Bronchial epithelial cell (primary cell): Measurements from ENCODE around the gene GAS2. TPM values are rescaled to one million over a fixed set of nuclear protein-coding genes. Genes with fewer than 3 reads are reported as not detected.
"Not testable (repeated sequence)": the region's sequence is repeated elsewhere in the genome, so short reads cannot be mapped to it uniquely, and the experiment has no call there.

Experiments
- DNase-seq: peaks from one replicate; pipeline ENCODE4 v3.0.0-alpha.2; 2010; ENCODE audit warnings: low read depth
- FAIRE-seq: peaks from 2 replicates; lab custom pipeline; 2011; peaks lifted over from hg19 to GRCh38; lab: Jason Lieb, UNC
- H3K27me3 ChIP-seq: 2 replicates; pipeline ENCODE4 v1.5.1; 2011; ENCODE audit warnings: low read length; ENCODE audit not compliant: control insufficient read depth, insufficient read depth
- H3K36me3 ChIP-seq: 2 replicates; pipeline ENCODE4 v1.5.1; 2011; ENCODE audit warnings: low read length; ENCODE audit not compliant: control insufficient read depth, insufficient read depth
- H3K4me3 ChIP-seq: 2 replicates; pipeline ENCODE4 v1.5.1; 2011; ENCODE audit warnings: mild to moderate bottlenecking, low read depth, low read length, control low read depth
- total RNA-seq: library from RNA; depleted of rRNA; stranded (reverse); fragments of >200 nt; gene quantifications from 2 replicates; pipeline ENCODE4 v1.2.1, GENCODE V29; 2014
- TF ChIP-seq, protein P1 (sequence below): IDR thresholded peaks from 2 replicates; pipeline ENCODE4 v1.5.1; 2011; ENCODE audit warnings: mild to moderate bottlenecking, moderate library complexity, low read length, control low read depth, inconsistent platforms; ENCODE audit not compliant: insufficient read depth, severe bottlenecking

The GAS2 gene
- total RNA-seq, 1 donor from 2014 or later: 1.1 TPM

DNA sequence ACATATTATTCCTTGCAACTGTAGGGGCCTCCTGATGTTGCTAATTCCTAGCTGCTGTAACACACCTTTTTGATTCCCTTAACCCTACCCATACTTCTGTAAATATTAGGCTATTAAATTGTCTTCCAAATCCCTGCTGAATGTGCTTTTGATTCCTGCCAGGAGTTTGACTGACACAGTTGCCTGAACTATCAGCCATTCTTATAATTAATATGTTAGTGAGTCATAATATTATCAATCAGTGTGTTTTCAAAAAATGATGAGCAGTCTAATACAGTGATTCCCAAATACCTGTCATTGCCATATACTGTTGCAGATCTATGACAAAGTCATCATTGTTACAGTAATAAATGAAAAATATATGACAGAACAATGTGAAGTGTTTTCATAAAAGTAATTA is 24.9 kb upstream of the GAS2 start:
- Histone ChIP-seq H3K4me3 (no peak overlapping the region), H3K27me3 (no peaks in the 10 kb centered on the region), H3K36me3 (no peaks in the 10 kb centered on the region)
- DNase-seq (no peak), FAIRE-seq (no peak)
- TF ChIP-seq, protein P1, sequence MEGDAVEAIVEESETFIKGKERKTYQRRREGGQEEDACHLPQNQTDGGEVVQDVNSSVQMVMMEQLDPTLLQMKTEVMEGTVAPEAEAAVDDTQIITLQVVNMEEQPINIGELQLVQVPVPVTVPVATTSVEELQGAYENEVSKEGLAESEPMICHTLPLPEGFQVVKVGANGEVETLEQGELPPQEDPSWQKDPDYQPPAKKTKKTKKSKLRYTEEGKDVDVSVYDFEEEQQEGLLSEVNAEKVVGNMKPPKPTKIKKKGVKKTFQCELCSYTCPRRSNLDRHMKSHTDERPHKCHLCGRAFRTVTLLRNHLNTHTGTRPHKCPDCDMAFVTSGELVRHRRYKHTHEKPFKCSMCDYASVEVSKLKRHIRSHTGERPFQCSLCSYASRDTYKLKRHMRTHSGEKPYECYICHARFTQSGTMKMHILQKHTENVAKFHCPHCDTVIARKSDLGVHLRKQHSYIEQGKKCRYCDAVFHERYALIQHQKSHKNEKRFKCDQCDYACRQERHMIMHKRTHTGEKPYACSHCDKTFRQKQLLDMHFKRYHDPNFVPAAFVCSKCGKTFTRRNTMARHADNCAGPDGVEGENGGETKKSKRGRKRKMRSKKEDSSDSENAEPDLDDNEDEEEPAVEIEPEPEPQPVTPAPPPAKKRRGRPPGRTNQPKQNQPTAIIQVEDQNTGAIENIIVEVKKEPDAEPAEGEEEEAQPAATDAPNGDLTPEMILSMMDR: no peak

DNA sequence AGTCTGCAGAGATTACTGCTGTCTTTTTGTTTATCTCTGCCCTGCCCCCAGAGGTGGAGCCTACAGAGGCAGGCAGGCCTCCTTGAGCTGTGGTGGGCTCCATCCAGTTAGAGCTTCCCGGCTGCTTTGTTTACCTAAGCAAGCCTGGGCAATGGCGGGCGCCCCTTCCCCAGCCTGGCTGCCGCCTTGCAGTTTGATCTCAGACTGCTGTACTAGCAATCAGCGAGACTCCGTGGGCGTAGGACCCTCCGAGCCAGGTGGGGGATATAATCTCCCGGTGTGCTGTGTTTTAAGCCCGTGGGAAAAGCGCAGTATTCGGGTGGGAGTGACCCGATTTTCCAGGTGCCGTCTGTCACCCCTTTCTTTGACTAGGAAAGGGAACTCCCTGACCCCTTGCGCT is 14.1 kb upstream of the GAS2 start:
- DNase-seq, FAIRE-seq, H3K36me3 ChIP-seq, H3K4me3 ChIP-seq, H3K27me3 ChIP-seq: not testable (repeated sequence)

DNA sequence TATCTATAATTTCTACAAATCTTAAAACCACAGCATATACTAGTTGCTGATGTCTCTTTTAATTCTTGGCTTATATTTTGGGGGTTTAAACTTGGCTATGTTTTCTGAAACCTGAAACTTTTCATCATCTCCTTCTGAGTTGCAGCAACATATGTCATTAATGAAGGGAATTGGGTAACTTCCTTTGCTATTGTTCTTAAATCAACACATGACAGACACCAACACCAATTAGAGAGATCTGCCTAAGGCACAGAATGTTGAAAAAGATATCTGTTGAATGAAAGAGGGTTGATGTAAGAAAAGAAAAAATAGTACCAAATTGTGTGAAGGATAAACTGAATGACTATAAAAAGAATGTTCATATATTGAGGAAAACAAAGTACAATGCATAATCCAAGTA is 10.3 kb upstream of the GAS2 start:
- H3K4me3 ChIP-seq: no peak overlapping the region
- TF ChIP-seq, protein P1: no peak
- FAIRE-seq: no peak
- peak; percentile 61 for DNase-seq
- H3K36me3 ChIP-seq: no peaks in the 10 kb centered on the region
- H3K27me3 ChIP-seq: no peaks in the 10 kb centered on the region

DNA sequence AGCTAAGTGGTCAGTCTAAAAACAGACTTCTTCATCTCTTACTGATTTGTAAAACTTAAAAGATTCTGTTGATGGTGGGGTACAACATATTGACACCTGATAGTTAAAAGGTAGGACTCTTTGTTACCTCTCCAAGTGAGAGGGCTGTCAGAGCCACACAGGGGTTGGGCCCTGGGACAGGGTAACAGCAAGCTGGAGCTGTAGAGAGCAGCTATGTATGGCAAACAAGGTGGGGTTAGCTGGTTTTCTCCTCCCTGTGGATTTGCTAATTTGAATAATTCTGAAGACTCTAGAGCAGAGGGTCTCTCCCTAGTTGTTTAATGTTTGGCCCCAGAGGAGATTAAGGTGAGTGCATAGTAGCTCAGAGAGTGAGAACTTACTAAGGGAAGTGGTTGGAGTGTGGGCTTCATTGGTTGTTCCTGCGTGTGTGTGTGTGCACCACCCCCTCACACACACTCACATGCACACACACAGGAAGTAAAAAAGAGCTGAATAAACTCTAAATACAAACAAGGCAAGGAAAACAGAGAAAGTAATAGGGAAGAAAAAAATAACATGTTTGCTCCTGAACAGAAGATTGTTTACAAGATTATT is 9.2 kb upstream of the GAS2 start:
- FAIRE-seq (no peak), DNase-seq (no peak)
- TF ChIP-seq, protein P1: no peak
- Histone ChIP-seq H3K27me3 (no peaks in the 10 kb centered on the region), H3K4me3 (no peak overlapping the region), H3K36me3 (no peaks in the 10 kb centered on the region)

DNA sequence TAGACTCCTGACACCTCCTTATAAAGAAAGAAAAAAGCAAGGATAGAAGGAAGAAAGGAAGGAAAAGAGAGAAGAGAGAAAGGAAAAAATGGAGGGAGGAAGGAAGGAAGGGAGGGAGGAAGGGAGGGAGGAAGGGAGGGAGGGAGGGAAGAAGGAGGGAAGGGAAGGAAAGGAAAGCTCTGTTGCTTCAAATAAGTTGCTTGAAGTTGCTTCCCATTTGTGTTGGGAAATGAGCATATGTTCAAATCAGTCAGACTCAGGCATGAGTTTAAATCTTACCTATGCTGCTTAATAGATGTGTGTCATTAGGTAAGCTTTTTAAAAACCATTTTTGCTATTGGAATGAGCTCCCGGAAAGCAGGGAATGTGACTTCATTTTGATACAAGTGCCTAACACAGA is 6.6 kb upstream of the GAS2 start:
- no peak overlapping the region for H3K4me3 ChIP-seq
- TF ChIP-seq, protein P1: no peak
- no peaks in the 10 kb centered on the region for H3K36me3 ChIP-seq
- H3K27me3 ChIP-seq: no peaks in the 10 kb centered on the region
- FAIRE-seq (no peak), DNase-seq (no peak)

DNA sequence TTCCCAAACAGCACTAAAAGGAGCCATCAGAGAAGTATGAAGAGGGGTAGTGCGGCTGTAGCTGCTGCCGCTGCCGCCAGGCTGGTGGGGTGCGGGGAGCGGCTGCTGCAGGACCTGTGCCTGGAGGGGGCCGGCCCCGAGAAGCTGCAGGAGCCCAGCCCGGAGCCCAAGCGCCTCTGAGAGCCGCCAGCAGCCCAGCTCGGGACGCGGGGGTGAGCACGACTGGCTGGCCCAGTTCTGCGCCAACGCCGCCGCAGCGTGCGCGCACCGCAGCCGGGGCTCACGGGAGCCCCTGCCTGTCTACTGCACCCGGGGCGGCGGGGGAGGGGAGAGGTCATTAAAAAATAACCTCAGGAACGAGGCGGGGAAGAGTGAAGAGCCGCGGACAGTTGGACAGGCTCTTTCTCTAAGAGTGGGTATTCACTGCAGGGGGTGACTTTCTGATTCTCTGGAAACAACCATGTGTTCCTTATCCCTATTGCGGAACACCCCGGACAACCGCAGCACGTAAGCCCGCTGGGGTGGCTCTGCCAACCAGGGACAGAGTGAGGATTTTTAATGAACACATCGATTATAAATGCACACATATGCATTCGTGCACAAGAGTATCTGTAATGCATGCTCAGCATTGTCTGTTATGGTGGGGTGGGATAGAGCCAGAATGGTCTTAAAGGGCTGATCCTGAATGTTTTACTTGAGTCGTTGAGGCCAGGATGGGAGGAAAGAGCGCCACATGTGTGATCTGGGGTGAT is 453 bp downstream of the GAS2 start:
- no peaks in the 10 kb centered on the region for H3K36me3 ChIP-seq
- TF ChIP-seq, protein P1: no peak
- DNase-seq (no peak), FAIRE-seq (no peak)
- H3K27me3 ChIP-seq: peaks cover 13% of the 10 kb centered on the region
- H3K4me3 ChIP-seq: no peak overlapping the region
